Measurements from ENCODE around the gene PRM2. TPM values are rescaled to one million over a fixed set of nuclear protein-coding genes. Genes with fewer than 3 reads are reported as not detected.

The PRM2 gene
- total RNA-seq, 4 donors from 2014 or later: not detected

- no peak overlapping the region for H3K4me3 ChIP-seq
- DNase-seq: no peak
- H3K27ac ChIP-seq: peak overlapping the region in 2 of 4 donors; percentile 25 to 29
- no peak for TF ChIP-seq POLR2A (IDR thresholded peaks at IDR 0.05)
- TF ChIP-seq CTCF (IDR thresholded peaks at IDR 0.05): no peak
- H3K27me3 ChIP-seq: no peaks in the 10 kb centered on the region
- H3K4me1 ChIP-seq: peaks cover 2 to 18% (median 9%) of the 10 kb centered on the region in 4 donors
- no peaks in the 10 kb centered on the region for H3K36me3 ChIP-seq
- no peaks in the 10 kb centered on the region for H3K9me3 ChIP-seq
Observed at GRCh38 chr16:11263737-11264136, 12.5 kb downstream of the PRM2 start.

GRCh38 chr16:11262915-11263314 is 13.4 kb downstream of the PRM2 start:
- Histone ChIP-seq H3K36me3 (no peaks in the 10 kb centered on the region), H3K4me3 (no peak overlapping the region), H3K27me3 (no peaks in the 10 kb centered on the region), H3K9me3 (no peaks in the 10 kb centered on the region), H3K4me1 (peaks cover 2 to 26% (median 12%) of the 10 kb centered on the region in 4 donors), H3K27ac (no peak overlapping the region)
- no peak for DNase-seq
- TF ChIP-seq POLR2A (IDR thresholded peaks at IDR 0.05) (no peak), CTCF (IDR thresholded peaks at IDR 0.05) (peak in 2 of 6 experiments; percentile 4 to 16)

DNA sequence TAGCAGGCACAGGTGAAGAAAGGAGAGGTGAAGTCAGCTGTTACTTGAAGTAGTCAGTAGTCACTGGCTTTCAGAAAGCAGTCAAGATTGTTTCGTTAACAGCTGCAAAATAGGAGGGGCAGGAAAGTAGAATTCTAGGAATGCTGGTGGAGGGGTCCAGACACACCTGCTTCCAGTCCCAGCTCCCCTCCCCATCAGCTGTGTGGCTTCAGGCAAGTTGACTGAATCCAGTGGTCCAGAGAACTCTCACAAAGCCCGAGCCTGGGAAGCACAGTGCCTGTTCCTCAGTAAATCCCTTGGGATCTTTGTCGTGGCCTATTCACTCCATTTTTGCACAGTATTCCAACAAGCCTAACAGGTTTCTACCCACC is 15.7 kb downstream of the PRM2 start:
- DNase-seq: no peak
- no peaks in the 10 kb centered on the region for H3K36me3 ChIP-seq
- H3K9me3 ChIP-seq: no peaks in the 10 kb centered on the region
- no peak overlapping the region for H3K4me3 ChIP-seq
- no peak for TF ChIP-seq POLR2A (IDR thresholded peaks at IDR 0.05)
- H3K4me1 ChIP-seq: peaks cover 5 to 40% (median 16%) of the 10 kb centered on the region in 4 donors
- H3K27ac ChIP-seq: no peak overlapping the region
- H3K27me3 ChIP-seq: no peaks in the 10 kb centered on the region

DNA sequence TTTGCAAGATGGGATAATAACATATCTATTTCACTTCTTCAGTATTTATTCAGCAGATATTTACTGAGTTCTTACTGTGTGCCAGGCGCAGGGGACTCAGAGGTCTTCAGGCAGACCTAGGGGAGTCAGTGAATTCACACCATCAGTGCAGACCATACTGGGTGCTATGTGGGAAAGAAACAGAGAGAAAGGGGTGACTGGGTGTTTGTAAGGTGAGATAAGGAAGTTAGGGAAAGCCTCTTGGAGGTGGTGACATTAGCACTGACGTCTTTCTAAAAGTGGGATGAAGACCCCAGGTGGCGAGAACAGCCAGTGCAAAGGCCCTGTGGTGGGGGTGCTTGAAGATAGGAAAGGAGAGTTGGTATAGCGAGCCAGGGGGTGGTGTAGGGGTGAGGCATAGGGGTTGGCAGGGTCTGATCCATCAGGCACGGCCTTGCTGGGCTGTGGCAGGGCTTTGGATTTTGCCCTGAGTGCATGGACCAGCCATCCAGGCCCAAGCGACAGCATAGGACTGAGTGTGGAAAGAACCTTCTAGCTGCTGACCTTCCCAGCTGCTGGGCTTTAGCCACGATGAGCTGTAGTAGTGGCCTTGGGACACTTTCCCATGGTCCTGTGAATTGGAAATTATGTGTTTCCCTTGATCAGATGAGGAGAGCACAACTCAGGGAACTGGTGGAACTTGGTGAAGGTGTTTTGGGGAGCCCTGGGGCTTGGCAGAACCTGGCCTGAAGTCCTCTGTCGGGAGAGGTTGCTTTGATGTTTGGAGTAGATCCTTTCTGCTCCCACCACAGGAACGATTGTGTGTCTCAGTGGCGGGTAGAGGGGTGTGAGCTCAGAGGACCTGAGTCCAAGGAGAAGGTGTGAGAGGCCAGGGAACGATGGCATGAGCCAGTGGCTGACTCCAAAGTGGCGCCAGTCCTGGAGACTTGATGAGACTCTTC is 16.4 kb downstream of the PRM2 start:
- H3K4me1 ChIP-seq: peaks cover 5 to 43% (median 16%) of the 10 kb centered on the region in 4 donors
- H3K9me3 ChIP-seq: no peaks in the 10 kb centered on the region
- no peaks in the 10 kb centered on the region for H3K36me3 ChIP-seq
- H3K27ac ChIP-seq: no peak overlapping the region
- no peak for DNase-seq
- TF ChIP-seq POLR2A (IDR thresholded peaks at IDR 0.05): no peak
- no peak for TF ChIP-seq CTCF (IDR thresholded peaks at IDR 0.05)
- H3K4me3 ChIP-seq: no peak overlapping the region
- H3K27me3 ChIP-seq: no peaks in the 10 kb centered on the region

DNA sequence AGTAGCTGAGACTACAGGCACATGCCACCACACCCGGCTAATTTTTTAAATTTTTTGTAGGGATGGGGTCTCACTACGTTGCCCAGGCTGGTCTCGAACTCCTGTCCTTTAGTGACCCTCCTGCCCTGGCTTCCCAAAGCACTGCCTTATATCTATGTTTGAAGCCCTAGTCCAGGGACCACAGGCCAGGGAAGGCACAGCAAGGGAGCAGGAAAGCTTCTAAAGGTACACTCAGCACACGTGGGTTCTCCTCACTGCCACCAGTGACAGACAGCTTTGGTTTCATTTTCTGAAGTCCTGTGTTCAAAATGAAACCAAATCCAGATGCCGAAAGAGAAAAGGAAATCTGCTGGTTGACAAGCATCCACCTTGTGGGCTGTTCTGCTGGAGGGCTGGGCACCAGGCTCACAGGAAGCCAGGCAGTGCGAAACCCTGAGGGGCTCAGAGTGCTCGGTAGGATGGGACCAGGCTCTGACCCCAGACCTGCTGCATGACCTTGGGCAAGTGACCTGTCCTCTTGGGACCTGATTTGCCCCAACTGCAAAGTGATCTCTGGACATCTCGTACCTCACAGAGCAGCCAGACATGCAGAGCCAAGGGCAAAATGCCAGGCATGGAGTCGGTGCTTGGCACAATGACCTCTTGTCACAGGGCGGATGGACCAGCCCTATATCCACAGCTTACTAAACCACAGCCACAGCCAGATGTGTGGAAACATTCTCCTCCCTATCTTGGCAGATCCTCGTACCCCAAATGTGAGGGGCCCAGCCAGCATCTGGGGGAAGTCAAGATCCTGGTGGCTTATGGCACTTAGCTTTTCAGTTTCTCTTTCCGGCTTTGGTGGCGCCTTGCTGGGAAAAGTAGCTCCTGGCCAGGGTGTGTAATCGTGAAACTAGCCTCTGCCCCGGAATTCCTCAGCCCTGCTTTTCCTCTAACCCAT is 17.5 kb downstream of the PRM2 start:
- peaks cover 5 to 50% (median 13%) of the 10 kb centered on the region in 4 donors for H3K4me1 ChIP-seq

More for the DNA sequence above, 17.5 kb downstream of the PRM2 start:
- peak overlapping the region; percentile 46 to 85 (median 56) for H3K27ac ChIP-seq
- H3K36me3 ChIP-seq: no peaks in the 10 kb centered on the region
- H3K4me3 ChIP-seq: peak overlapping the region in 2 of 4 donors; percentile 13 to 38
- no peaks in the 10 kb centered on the region for H3K27me3 ChIP-seq
- DNase-seq: peak; percentile 50 to 76 (median 72)
- TF ChIP-seq CTCF (IDR thresholded peaks at IDR 0.05) (no peak), POLR2A (IDR thresholded peaks at IDR 0.05) (no peak)
- H3K9me3 ChIP-seq: no peaks in the 10 kb centered on the region

All from Peyer's patch (tissue), 4 donors.